K562 (cell line): ENCODE measurements around the gene C2orf72. TPM values are rescaled to one million over a fixed set of nuclear protein-coding genes. Genes with fewer than 3 reads are reported as not detected.
A peak's percentile ranks its signal among the peaks of the same experiment; 100 is the strongest.

Experiments used
- ATAC-seq: fragments of 200-7000 bp; cut with Tn5 transposase; 3 replicates; pipeline ENCODE4 v1.9.1; 2020; ENCODE audit warnings: moderate library complexity
- Bru-seq: library from RNA; stranded (reverse); fragments of 400-500 nt; gene quantifications from one replicate; lab custom pipeline; 2021; lab: Mats Ljungman, UMichigan
- BruChase-seq, 2 experiments: library from RNA; stranded (reverse); fragments of 400-500 nt; gene quantifications; one replicate each; lab custom pipeline; 2021; lab: Mats Ljungman, UMichigan
- BruUV-seq: library from RNA; stranded (reverse); fragments of 400-500 nt; replicated peaks from 2 replicates; lab custom pipeline; 2021; lab: Mats Ljungman, UMichigan
- CTCF ChIA-PET: fragments of 300-600 bp; formaldehyde crosslinking; extraction: SDS; loops from one replicate; lab custom pipeline; 2021; ENCODE audit warnings: low intra/inter-chr PET ratio; lab: Yijun Ruan, JAX
- POLR2A ChIA-PET: fragments of 300-600, 350-650 bp; sonication (Branson Sonifier 250); formaldehyde crosslinking; extraction: SDS; loops from one replicate; lab custom pipeline; 2021; ENCODE audit warnings: antibody characterized with exemption, inconsistent platforms; lab: Yijun Ruan, JAX
- DNase-seq, 4 experiments: peaks; one replicate each; pipeline versions ENCODE4 v3.0.0 to v3.0.0-alpha.2; 2011 to 2018; ENCODE audit warnings: low spot score in 3 of 4, mixed read lengths in 3 of 4; ENCODE audit errors: extremely low read depth in 1 of 4
- FAIRE-seq: peaks from 2 replicates; lab custom pipeline; 2011; peaks lifted over from hg19 to GRCh38; lab: Jason Lieb, UNC
- H2AFZ ChIP-seq: 2 replicates; pipeline ENCODE4 v1.6.0; 2011; ENCODE audit warnings: low read depth, low read length, control low read depth, inconsistent platforms
- H3K27ac ChIP-seq: fragments of 200-600 bp; 3 replicates; pipeline ENCODE4 v1.8.0; 2011; ENCODE audit warnings: low read depth, mild to moderate bottlenecking, control low read depth, inconsistent platforms, low read length, moderate library complexity, mixed read lengths; ENCODE audit errors: extremely low read depth
- H3K27me3 ChIP-seq, 2 experiments: fragments of 300-600 bp in 1 of 2; 2 replicates in 1 of 2; 3 replicates in 1 of 2; pipeline versions ENCODE4 v1.6.0 to v1.8.0; 2011; ENCODE audit warnings: inconsistent platforms in 2 of 2, low read length in 2 of 2, mild to moderate bottlenecking in 1 of 2, mixed read lengths in 1 of 2, moderate library complexity in 1 of 2; ENCODE audit not compliant: control insufficient read depth in 2 of 2, insufficient read depth in 2 of 2
- H3K36me3 ChIP-seq: fragments of 300-600 bp; 3 replicates; pipeline ENCODE4 v1.8.0; 2011; ENCODE audit warnings: mild to moderate bottlenecking, low read length, inconsistent platforms; ENCODE audit not compliant: control insufficient read depth, insufficient read depth
- H3K4me1 ChIP-seq, 2 experiments: fragments of 200-600 bp in 1 of 2; replicated peaks in 1 of 2; 2 replicates in 1 of 2; 3 replicates in 1 of 2; pipeline versions ENCODE4 v1.5.1 to v1.8.0; 2011; ENCODE audit warnings: inconsistent platforms in 2 of 2, low read length in 2 of 2, mild to moderate bottlenecking in 1 of 2, mixed read lengths in 1 of 2, moderate library complexity in 1 of 2; ENCODE audit not compliant: control insufficient read depth in 2 of 2, insufficient read depth in 2 of 2
- H3K4me2 ChIP-seq: 2 replicates; pipeline ENCODE4 v1.6.1; 2011; ENCODE audit warnings: low read length, control low read depth, inconsistent platforms, mixed read lengths; ENCODE audit not compliant: insufficient read depth
- H3K4me3 ChIP-seq: fragments of 200-600 bp; sonication (generic), shearing (Covaris generic); 2 replicates; pipeline ENCODE4 v1.5.1; 2016; ENCODE audit warnings: control low read depth, inconsistent platforms
- H3K79me2 ChIP-seq: fragments of 200-600 bp; 3 replicates; pipeline ENCODE4 v1.8.0; 2011; ENCODE audit warnings: low read length, inconsistent platforms; ENCODE audit not compliant: control insufficient read depth, insufficient read depth
- H3K9ac ChIP-seq, 2 experiments: 2 replicates each; pipeline versions ENCODE4 v1.6.0 to v1.6.1; 2011; ENCODE audit warnings: low read depth in 2 of 2, low read length in 2 of 2, control low read depth in 1 of 2, inconsistent platforms in 1 of 2, mild to moderate bottlenecking in 1 of 2, mixed read lengths in 1 of 2; ENCODE audit not compliant: insufficient read depth in 1 of 2
- H3K9me1 ChIP-seq: one replicate; pipeline ENCODE4 v1.6.0; 2011; ENCODE audit warnings: inconsistent platforms, mild to moderate bottlenecking, low read length, moderate library complexity; ENCODE audit not compliant: control insufficient read depth, insufficient read depth
- H3K9me3 ChIP-seq: replicated peaks from 2 replicates; pipeline ENCODE4 v1.5.1; 2011; ENCODE audit warnings: low read depth, low read length, inconsistent platforms; ENCODE audit not compliant: control insufficient read depth, insufficient read depth
- H4K20me1 ChIP-seq: replicated peaks from 2 replicates; pipeline ENCODE4 v1.6.1; 2011; ENCODE audit warnings: low read length, inconsistent platforms, mixed read lengths; ENCODE audit not compliant: control insufficient read depth, insufficient read depth
- CREM ChIP-seq: IDR thresholded peaks from 2 replicates; pipeline ENCODE4 v1.6.1; 2014; ENCODE audit warnings: antibody characterized with exemption, low read depth
- ETV5 ChIP-seq: sonication (generic); formaldehyde crosslinking; IDR thresholded peaks from 2 replicates; pipeline ENCODE4 v1.4.0; 2020; ENCODE audit warnings: low read depth, mild to moderate bottlenecking, missing genetic modification reagents
- MCM3 ChIP-seq: fragments of 450-650 bp; IDR thresholded peaks from 2 replicates; pipeline ENCODE4 v1.6.1; 2016
- MTA1 ChIP-seq: fragments of 450-650 bp; IDR thresholded peaks from 2 replicates; pipeline ENCODE4 v1.6.1; 2017; ENCODE audit warnings: borderline replicate concordance
- SMARCB1 ChIP-seq: IDR thresholded peaks from 2 replicates; pipeline ENCODE4 v1.6.1; 2011; ENCODE audit warnings: improper control_type of control experiment, low read depth; ENCODE audit not compliant: insufficient read length
- SNRNP70 ChIP-seq: fragments of 200-400 bp; formaldehyde crosslinking; optimal IDR thresholded peaks from 2 replicates; pipeline ENCODE3; 2017; ENCODE audit warnings: low read depth, low read length
- TEAD4 ChIP-seq, 2 experiments: sonication (generic) in 1 of 2; formaldehyde crosslinking in 1 of 2; IDR thresholded peaks; 2 replicates each; pipeline versions ENCODE4 v1.6.1 to v1.8.0; 2012 to 2022; ENCODE audit warnings: borderline replicate concordance in 1 of 2, inconsistent platforms in 1 of 2, low read length in 1 of 2, mild to moderate bottlenecking in 1 of 2, missing genetic modification reagents in 1 of 2
- ZKSCAN1 ChIP-seq: fragments of 150-350 bp; IDR thresholded peaks from 2 replicates; pipeline ENCODE4 v1.6.1; 2016; ENCODE audit warnings: low read depth, low read length
- ZNF217 ChIP-seq: sonication (generic); formaldehyde crosslinking; IDR thresholded peaks from 2 replicates; pipeline ENCODE4 v1.8.0; 2022; ENCODE audit warnings: mild to moderate bottlenecking, missing genetic modification reagents
- ZNF24 ChIP-seq: fragments of 450-650 bp; IDR thresholded peaks from 2 replicates; pipeline ENCODE4 v1.6.1; 2016
- ZNF436 ChIP-seq: fragments of 250-450, 450-650 bp; sonication (Bioruptor Pico); formaldehyde crosslinking; IDR thresholded peaks from 2 replicates; pipeline ENCODE4 v1.7.0; 2020; ENCODE audit warnings: mild to moderate bottlenecking
- ZNF778 ChIP-seq: fragments of 450-650 bp; formaldehyde crosslinking; IDR thresholded peaks from 2 replicates; pipeline ENCODE4 v1.4.0; 2020; ENCODE audit warnings: mild to moderate bottlenecking, moderate library complexity
- ZZZ3 ChIP-seq: fragments of 450-650 bp; IDR thresholded peaks from 2 replicates; pipeline ENCODE4 v1.6.1; 2016; ENCODE audit warnings: antibody characterized with exemption, mild to moderate bottlenecking, moderate library complexity
- WGBS: fragments of 100-300 bp; shearing (Covaris generic); methylation state at CpG from one replicate; pipeline ENCODE4 v1.1.6; 2016; ENCODE audit warnings: low coverage, mixed read lengths; ENCODE audit not compliant: insufficient coverage; ENCODE audit errors: missing lambda C conversion rate; 5-methylcytosine and 5-hydroxymethylcytosine counted together
- in situ Hi-C: fragments of 300-500 bp; cut with MboI; formaldehyde crosslinking; loops from 4 replicates; pipeline ENCODE4 v1.15.0; 2018; ENCODE audit warnings: inconsistent platforms, mixed read lengths
- intact Hi-C: fragments of 100-400 bp; cut with micrococcal nuclease; formaldehyde crosslinking; loops from 2 replicates; pipeline ENCODE4 v1.14.2; 2022
- long read RNA-seq, 3 experiments: library from polyadenylated mRNA in 2 of 3; library from RNA in 1 of 3; unstranded in 2 of 3; stranded (forward) in 1 of 3; transcript quantifications; one replicate each; pipeline ENCODE4 v2.0.0, GENCODE V29; 2019 to 2022
- polyA minus RNA-seq, 3 experiments: library from RNA; depleted of rRNA, polyadenylated mRNA; stranded (reverse); fragments of >200 nt; gene quantifications; 2 replicates each; pipeline ENCODE4 v1.2.3, GENCODE V29; 2011
- polyA plus RNA-seq, 8 experiments: library from polyadenylated mRNA; depleted of rRNA in 4 of 8; stranded (reverse) in 5 of 8; unstranded in 3 of 8; fragments of >200 nt; fragmentation: Nextera tagmentation in 2 of 8; fragmentation: Illumina TruSeq in 1 of 8; extraction: Ambion mirVana in 2 of 8; extraction: Trizol in 1 of 8; gene quantifications; 2 replicates each; pipeline versions ENCODE4 v1.2.1 to v1.2.3, GENCODE V29; 2011 to 2014; ENCODE audit warnings: inconsistent platforms in 1 of 8, missing spikeins in 1 of 8
- total RNA-seq, 7 experiments: library from RNA; depleted of rRNA in 6 of 7; stranded (reverse); fragments of >200 nt in 6 of 7; fragmentation: Illumina TruSeq in 2 of 7; extraction: Trizol in 2 of 7; gene quantifications; 2 replicates each; pipeline versions ENCODE4 v1.2.1 to v1.2.3, GENCODE V29; 2011 to 2021; ENCODE audit warnings: low replicate concordance in 1 of 7

C2orf72 gene
- total RNA-seq (2011; cell fraction: chromatin; rRNA removed; ENCODE audit: low replicate concordance) = 0.12 TPM in 1 of 2 replicates, not detected in the other
- not detected in 2 replicates for total RNA-seq (2011; cell fraction: nucleolus; rRNA removed)
- not detected in 2 replicates for total RNA-seq (2011; cell fraction: nucleoplasm; rRNA removed)
- total RNA-seq (2014; rRNA removed) (not detected in 2 replicates), total RNA-seq (2014; rRNA removed; fragmentation: Illumina TruSeq; extraction: Trizol) (not detected in 2 replicates), total RNA-seq (2015; rRNA removed; fragmentation: Illumina TruSeq; extraction: Trizol) (0.18 and 0.23 TPM in 2 replicates), total RNA-seq (2021) (0.11 and 0.22 TPM in 2 replicates), polyA plus RNA-seq (2011; rRNA removed) (0.08 and 0.24 TPM in 2 replicates), polyA plus RNA-seq (2014; fragmentation: Illumina TruSeq; extraction: Trizol) (not detected in 2 replicates), polyA plus RNA-seq (2014; fragmentation: Nextera tagmentation; extraction: Ambion mirVana) (not detected), polyA plus RNA-seq (2014; rRNA removed) (not detected in 2 replicates), polyA minus RNA-seq (2011; rRNA and poly(A)+ RNA removed) (0.07 and 0.09 TPM in 2 replicates), Bru-seq, nascent RNA (percentile 17 among the genes with signal in this experiment), BruChase-seq, experiment 1, labeled RNA remaining after a 2-hour chase (percentile 7 among the genes with signal in this experiment), BruChase-seq, experiment 2, labeled RNA remaining after a 6-hour chase (not detected)
- polyA plus RNA-seq (2011; cell fraction: cytosol; rRNA removed) = 0.07 and 0.35 TPM in 2 replicates
- polyA plus RNA-seq (2011; cell fraction: nucleus; rRNA removed) = 0.09 and 0.18 TPM in 2 replicates
- polyA plus RNA-seq (2012) = 0.04 and 0.12 TPM in 2 replicates
- 0.82 TPM in 1 of 2 replicates, not detected in the other for polyA minus RNA-seq (2011; cell fraction: cytosol; rRNA and poly(A)+ RNA removed)
- polyA minus RNA-seq (2011; cell fraction: nucleus; rRNA and poly(A)+ RNA removed) = not detected in 2 replicates
- long read RNA-seq, experiment 1 = 0 reads
- long read RNA-seq, experiment 2 = 0 reads
- long read RNA-seq, experiment 3 = 0 reads

- Histone ChIP-seq H3K9ac (no peak within 1 kb of the TSS), H3K9me3 (no peaks in the 10 kb centered on the region), H2AFZ (no peak within 1 kb of the TSS), H3K79me2 (no peaks in the 10 kb centered on the region), H4K20me1 (no peaks in the 10 kb centered on the region), H3K4me2 (no peak within 1 kb of the TSS), H3K36me3 (no peaks in the 10 kb centered on the region)
- ATAC-seq (no peak), FAIRE-seq (no peak)
- 6% methylated on average over 13 of the region's 61 CpGs for WGBS
- TF ChIP-seq ZNF24 (peak; percentile 69), ZKSCAN1 (peak; percentile 90), ZZZ3 (no peak), MTA1 (no peak), SMARCB1 (no peak), TEAD4 (IDR thresholded peaks at IDR 0.05; ENCODE audit: low read length) (no peak), TEAD4 (CRISPR knock-in tag; IDR thresholded peaks at IDR 0.05; ENCODE audit: borderline replicate concordance) (no peak), ZNF778 (CRISPR knock-in tag) (no peak), CREM (no peak), ZNF436 (CRISPR knock-in tag) (no peak), ZNF217 (CRISPR knock-in tag) (no peak), SNRNP70 (no peak), ETV5 (CRISPR knock-in tag) (no peak), MCM3 (no peak)
- TF ChIP-seq, all 486 proteins: peak for 2
- intact Hi-C loops (no loop called here), in situ Hi-C loops (no loop called here)
- Histone ChIP-seq H3K27me3 (peaks cover 12 to 31% of the 10 kb centered on the region in 2 experiments), H3K9me1 (no peaks in the 10 kb centered on the region), H3K4me1 (peaks cover 0 to 11% of the 10 kb centered on the region in 2 experiments; a peak in 2 of 5 replicates), H3K27ac (no peak within 1 kb of the TSS), H3K4me3 (no peak within 1 kb of the TSS)
- peak in 2 of 4 experiments; percentile 62 to 63 for DNase-seq
- ChIA-PET POLR2A (no interaction called here), CTCF (interaction anchor here (0.7 kb wide), 1 partner anchor 30 kb away, joined by 3 read pairs; no protein-coding TSS in a partner anchor)
- no TSS peak for BruUV-seq
These were observed at the start of gene C2orf72 for GRCh38 chr2:231037202-231037730. Gene C2orf72, plus strand, starts transcription at chr2:231037523. Its CDS starts 43 bp downstream, at chr2:231037566.
